K562 (cell line): ENCODE results near the gene OR2S2.
"Not testable (repeated sequence)": the region's sequence is repeated elsewhere in the genome, so short reads cannot be mapped to it uniquely, and the experiment has no call there.

ENCODE experiments used
- CTCF ChIP-seq, 3 experiments: IDR thresholded peaks in 2 of 3; conservative IDR thresholded peaks in 1 of 3; 2 replicates each; pipeline ENCODE4 v1.5.1; 2011 to 2012; ENCODE audit warnings: low read length in 3 of 3, mild to moderate bottlenecking in 3 of 3, control low read depth in 2 of 3, improper control_type of control experiment in 1 of 3, inconsistent platforms in 1 of 3, low read depth in 1 of 3, mixed read lengths in 1 of 3, moderate library complexity in 1 of 3; ENCODE audit not compliant: insufficient read depth in 2 of 3
- EP300 ChIP-seq: IDR thresholded peaks from 2 replicates; pipeline ENCODE4 v1.6.1; 2012; ENCODE audit warnings: low read length, improper control_type of control experiment

DNA sequence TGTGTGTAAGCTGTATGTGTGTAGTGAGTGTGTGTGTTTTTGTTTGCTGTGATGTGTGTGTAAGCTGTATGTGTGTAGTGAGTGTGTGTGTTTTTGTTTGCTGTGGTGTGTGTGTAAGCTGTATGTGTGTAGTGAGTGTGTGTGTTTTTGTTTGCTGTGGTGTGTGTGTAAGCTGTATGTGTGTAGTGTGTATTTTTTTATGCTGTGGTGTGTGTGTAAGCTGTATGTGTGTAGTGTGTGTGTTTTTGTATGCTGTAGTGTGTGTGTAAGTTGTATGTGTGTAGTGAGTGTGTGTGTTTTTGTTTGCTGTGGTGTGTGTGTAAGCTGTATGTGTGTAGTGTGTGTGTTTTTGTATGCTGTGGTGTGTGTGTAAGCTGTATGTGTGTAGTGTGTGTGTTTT lies 44.5 kb downstream of the OR2S2 start:
- TF ChIP-seq CTCF (IDR thresholded peaks at IDR 0.05 in 2 of 3, conservative IDR thresholded peaks at IDR 0.05 in 1 of 3; ENCODE audit: insufficient read depth in 2 of 3, low read depth in 1 of 3, low read length in 3 of 3); EP300: not testable (repeated sequence)
